ENCODE results near the gene SLC15A5.

The SLC15A5 gene

DNA sequence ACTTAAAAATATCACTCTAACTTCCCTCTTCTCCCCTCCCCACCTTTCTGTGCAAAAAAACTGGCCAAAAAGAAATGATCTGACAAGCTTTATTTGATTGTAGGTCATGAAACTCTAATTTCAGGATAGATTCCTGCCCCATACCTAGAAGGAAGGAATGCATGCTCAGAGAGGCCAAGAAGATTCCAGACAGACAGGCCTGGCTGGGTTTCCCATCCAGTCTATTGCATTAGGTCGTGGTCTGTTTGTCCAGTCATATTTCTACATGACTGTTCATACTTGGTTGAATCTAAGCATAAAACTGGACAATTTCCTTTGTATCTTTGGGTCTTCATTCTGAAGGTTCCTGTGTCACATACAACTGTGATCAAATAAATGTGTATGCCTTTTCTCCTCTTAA is 20.0 kb upstream of the SLC15A5 start:
- Histone ChIP-seq H3K27me3 (ENCODE audit: low read length) (no peaks in the 10 kb centered on the region), H3K9me2 (replicated peaks; ENCODE audit: insufficient read depth, low read length) (0 out of 2 replicates have a peak, but pooled peaks cover 4% of the 10 kb centered on the region), H3K79me2 (ENCODE audit: insufficient read depth, low read length) (no peaks in the 10 kb centered on the region), H2AFZ (ENCODE audit: low read depth, low read length, severe bottlenecking) (no peak overlapping the region), H3F3A (ENCODE audit: insufficient read depth) (no peaks in the 10 kb centered on the region), H3K9ac (ENCODE audit: low read length) (no peak overlapping the region), H3K9me3 (ENCODE audit: insufficient read depth, low read length) (no peaks in the 10 kb centered on the region), H3K27ac (ENCODE audit: low read depth, low read length) (no peak overlapping the region), H3K4me2 (ENCODE audit: low read depth, low read length, poor library complexity, severe bottlenecking) (no peak overlapping the region), H3K4me3 (ENCODE audit: insufficient read depth, low read length, poor library complexity, severe bottlenecking) (no peak overlapping the region), H4K20me1 (ENCODE audit: low read depth, low read length) (no peaks in the 10 kb centered on the region), H3K36me3 (ENCODE audit: low read length) (no peaks in the 10 kb centered on the region)
- no peak for TF ChIP-seq EZH2phosphoT487 (conservative IDR thresholded peaks at IDR 0.05; ENCODE audit: low read length)
- TF ChIP-seq, protein P1, sequence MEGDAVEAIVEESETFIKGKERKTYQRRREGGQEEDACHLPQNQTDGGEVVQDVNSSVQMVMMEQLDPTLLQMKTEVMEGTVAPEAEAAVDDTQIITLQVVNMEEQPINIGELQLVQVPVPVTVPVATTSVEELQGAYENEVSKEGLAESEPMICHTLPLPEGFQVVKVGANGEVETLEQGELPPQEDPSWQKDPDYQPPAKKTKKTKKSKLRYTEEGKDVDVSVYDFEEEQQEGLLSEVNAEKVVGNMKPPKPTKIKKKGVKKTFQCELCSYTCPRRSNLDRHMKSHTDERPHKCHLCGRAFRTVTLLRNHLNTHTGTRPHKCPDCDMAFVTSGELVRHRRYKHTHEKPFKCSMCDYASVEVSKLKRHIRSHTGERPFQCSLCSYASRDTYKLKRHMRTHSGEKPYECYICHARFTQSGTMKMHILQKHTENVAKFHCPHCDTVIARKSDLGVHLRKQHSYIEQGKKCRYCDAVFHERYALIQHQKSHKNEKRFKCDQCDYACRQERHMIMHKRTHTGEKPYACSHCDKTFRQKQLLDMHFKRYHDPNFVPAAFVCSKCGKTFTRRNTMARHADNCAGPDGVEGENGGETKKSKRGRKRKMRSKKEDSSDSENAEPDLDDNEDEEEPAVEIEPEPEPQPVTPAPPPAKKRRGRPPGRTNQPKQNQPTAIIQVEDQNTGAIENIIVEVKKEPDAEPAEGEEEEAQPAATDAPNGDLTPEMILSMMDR (IDR thresholded peaks at IDR 0.05; ENCODE audit: insufficient read depth, low read length, poor library complexity, severe bottlenecking): no peak

DNA sequence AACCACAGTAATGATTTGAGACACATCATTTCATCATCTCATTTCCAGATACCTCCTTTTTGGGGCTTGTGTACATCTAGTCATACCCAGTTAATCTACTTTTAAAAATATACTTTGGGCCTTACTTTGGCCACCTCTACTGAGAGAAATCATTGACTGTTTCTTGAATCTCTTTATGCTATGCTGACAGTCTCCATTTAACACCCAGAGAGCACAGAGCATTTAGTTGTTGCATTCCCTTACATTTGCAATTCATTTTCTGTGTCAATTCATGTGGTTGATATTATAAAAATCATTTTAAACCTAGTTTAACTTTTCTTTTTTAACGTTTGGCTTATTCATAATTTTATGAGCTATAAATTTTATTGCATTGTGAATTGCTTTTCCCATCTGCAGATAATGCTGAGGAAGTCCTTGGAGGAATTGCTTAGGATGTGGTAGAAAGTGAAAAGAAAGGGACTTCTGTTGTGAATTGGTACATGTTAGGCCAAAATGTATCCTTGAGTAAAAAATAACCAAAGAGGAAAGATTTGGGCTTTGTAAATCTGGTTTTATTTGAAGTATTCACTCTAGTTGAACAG is 17.0 kb upstream of the SLC15A5 start:
- H3K79me2 ChIP-seq (ENCODE audit: insufficient read depth, low read length): no peaks in the 10 kb centered on the region
- H3K9me2 ChIP-seq (replicated peaks; ENCODE audit: insufficient read depth, low read length): 0 out of 2 replicates have a peak, but pooled peaks cover 4% of the 10 kb centered on the region
- H3K4me3 ChIP-seq (ENCODE audit: insufficient read depth, low read length, poor library complexity, severe bottlenecking): no peak overlapping the region
- TF ChIP-seq, protein P1 (IDR thresholded peaks at IDR 0.05; ENCODE audit: insufficient read depth, low read length, poor library complexity, severe bottlenecking): no peak
- no peak for TF ChIP-seq EZH2phosphoT487 (conservative IDR thresholded peaks at IDR 0.05; ENCODE audit: low read length)
- H3F3A ChIP-seq (ENCODE audit: insufficient read depth): no peaks in the 10 kb centered on the region
- no peak overlapping the region for H3K4me2 ChIP-seq (ENCODE audit: low read depth, low read length, poor library complexity, severe bottlenecking)
- no peaks in the 10 kb centered on the region for H3K36me3 ChIP-seq (ENCODE audit: low read length)
- H3K27ac ChIP-seq (ENCODE audit: low read depth, low read length): no peak overlapping the region
- H3K27me3 ChIP-seq (ENCODE audit: low read length): no peaks in the 10 kb centered on the region
- no peaks in the 10 kb centered on the region for H3K9me3 ChIP-seq (ENCODE audit: insufficient read depth, low read length)
- no peak overlapping the region for H3K9ac ChIP-seq (ENCODE audit: low read length)
- H2AFZ ChIP-seq (ENCODE audit: low read depth, low read length, severe bottlenecking): no peak overlapping the region
- H4K20me1 ChIP-seq (ENCODE audit: low read depth, low read length): no peaks in the 10 kb centered on the region

DNA sequence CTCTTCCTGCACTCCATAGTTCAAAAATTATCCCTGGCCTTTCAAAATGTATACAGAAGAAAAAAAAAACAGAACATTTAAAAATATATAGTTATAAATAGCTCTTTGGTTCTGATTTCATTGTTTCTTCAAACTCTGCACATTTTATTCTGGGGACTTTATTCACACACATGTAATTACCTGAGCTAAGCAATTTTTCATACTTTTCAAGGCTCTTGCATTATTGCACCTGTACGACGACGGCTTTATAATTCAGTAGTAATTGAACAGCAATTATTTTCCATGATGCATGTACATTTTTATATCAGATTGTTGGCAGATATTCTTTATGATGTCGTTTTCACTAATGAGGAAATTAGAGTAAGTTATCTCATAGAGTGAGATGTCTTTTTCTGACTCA is 13.5 kb upstream of the SLC15A5 start:
- Histone ChIP-seq H2AFZ (ENCODE audit: low read depth, low read length, severe bottlenecking) (no peak overlapping the region), H3K4me3 (ENCODE audit: insufficient read depth, low read length, poor library complexity, severe bottlenecking) (no peak overlapping the region), H3K4me2 (ENCODE audit: low read depth, low read length, poor library complexity, severe bottlenecking) (no peak overlapping the region), H3K27ac (ENCODE audit: low read depth, low read length) (no peak overlapping the region), H3K9me3 (ENCODE audit: insufficient read depth, low read length) (no peaks in the 10 kb centered on the region), H3K9ac (ENCODE audit: low read length) (no peak overlapping the region), H3F3A (ENCODE audit: insufficient read depth) (no peaks in the 10 kb centered on the region), H4K20me1 (ENCODE audit: low read depth, low read length) (no peaks in the 10 kb centered on the region), H3K79me2 (ENCODE audit: insufficient read depth, low read length) (no peaks in the 10 kb centered on the region), H3K36me3 (ENCODE audit: low read length) (no peaks in the 10 kb centered on the region), H3K27me3 (ENCODE audit: low read length) (no peaks in the 10 kb centered on the region), H3K9me2 (replicated peaks; ENCODE audit: insufficient read depth, low read length) (no peaks in the 10 kb centered on the region)
- TF ChIP-seq, protein P1 (IDR thresholded peaks at IDR 0.05; ENCODE audit: insufficient read depth, low read length, poor library complexity, severe bottlenecking): no peak
- no peak for TF ChIP-seq EZH2phosphoT487 (conservative IDR thresholded peaks at IDR 0.05; ENCODE audit: low read length)
